SKM-1 (cell line): ENCODE results near the gene DHH.
"Not testable (repeated sequence)": the region's sequence is repeated elsewhere in the genome, so short reads cannot be mapped to it uniquely, and the experiment has no call there.

Experiments
- DNase-seq: peaks from one replicate; lab custom pipeline; 2025; ENCODE audit not compliant: unreplicated experiment; lab: John Stamatoyannopoulos, UW

The DHH gene

GRCh38 chr12:49094160-49094974 lies at the start of gene DHH:
TSS of gene DHH (minus strand) at chr12:49094801. CDS start at chr12:49094512, 289 bp downstream.
- DNase-seq = no peak

DNA sequence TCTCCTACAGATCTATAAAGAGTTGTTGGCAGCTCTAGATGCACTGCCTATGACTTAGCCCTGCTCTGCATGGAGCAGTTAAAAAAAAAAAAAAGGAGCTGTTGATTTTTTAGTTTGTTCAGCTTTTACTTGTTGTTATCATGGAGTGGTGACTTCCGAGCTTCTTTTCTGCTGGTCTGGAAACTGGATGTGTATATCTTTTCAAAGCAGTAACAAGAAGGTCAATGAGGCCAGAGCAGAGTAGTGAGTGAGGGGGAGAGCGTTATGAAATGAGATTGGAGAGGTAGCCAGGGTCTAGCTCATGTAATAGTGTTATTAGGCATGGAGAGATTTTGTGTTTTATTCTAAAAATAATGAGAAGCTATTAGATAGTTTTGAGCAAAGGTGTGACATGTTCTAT lies 49.8 kb upstream of the DHH start:
- no peak for DNase-seq

- DNase-seq = no peak
These were observed 44.4 kb upstream of the DHH start for GRCh38 chr12:49138999-49139398.

- no peak for DNase-seq
These were observed 44.0 kb upstream of the DHH start for GRCh38 chr12:49138587-49138986.

GRCh38 chr12:49137476-49137875 lies 42.9 kb upstream of the DHH start:
- DNase-seq = no peak

DNA sequence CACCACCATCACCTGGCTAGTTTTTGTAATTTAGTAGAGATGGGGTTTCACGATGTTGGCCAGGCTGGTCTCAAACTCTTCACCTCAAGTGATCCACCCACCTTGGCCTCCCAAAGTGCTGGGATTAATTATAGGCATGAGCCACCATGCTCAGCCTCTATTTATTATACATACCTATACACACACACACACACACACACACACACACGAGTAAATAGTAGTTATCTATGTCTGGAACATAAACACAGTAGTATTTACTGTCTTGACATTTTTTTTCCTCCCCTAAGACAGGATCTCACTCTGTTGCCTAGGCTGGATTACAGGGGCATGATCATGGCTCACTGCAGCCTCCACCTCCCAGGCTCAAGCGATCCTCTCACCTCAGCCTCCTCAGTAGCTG lies 42.4 kb upstream of the DHH start:
- DNase-seq = not testable (repeated sequence)

GRCh38 chr12:49133590-49133989 lies 39.0 kb upstream of the DHH start:
- no peak for DNase-seq

- DNase-seq = no peak
These were observed 38.4 kb upstream of the DHH start for GRCh38 chr12:49133014-49133413.

GRCh38 chr12:49131894-49132461 lies 37.4 kb upstream of the DHH start:
- DNase-seq = no peak

DNA sequence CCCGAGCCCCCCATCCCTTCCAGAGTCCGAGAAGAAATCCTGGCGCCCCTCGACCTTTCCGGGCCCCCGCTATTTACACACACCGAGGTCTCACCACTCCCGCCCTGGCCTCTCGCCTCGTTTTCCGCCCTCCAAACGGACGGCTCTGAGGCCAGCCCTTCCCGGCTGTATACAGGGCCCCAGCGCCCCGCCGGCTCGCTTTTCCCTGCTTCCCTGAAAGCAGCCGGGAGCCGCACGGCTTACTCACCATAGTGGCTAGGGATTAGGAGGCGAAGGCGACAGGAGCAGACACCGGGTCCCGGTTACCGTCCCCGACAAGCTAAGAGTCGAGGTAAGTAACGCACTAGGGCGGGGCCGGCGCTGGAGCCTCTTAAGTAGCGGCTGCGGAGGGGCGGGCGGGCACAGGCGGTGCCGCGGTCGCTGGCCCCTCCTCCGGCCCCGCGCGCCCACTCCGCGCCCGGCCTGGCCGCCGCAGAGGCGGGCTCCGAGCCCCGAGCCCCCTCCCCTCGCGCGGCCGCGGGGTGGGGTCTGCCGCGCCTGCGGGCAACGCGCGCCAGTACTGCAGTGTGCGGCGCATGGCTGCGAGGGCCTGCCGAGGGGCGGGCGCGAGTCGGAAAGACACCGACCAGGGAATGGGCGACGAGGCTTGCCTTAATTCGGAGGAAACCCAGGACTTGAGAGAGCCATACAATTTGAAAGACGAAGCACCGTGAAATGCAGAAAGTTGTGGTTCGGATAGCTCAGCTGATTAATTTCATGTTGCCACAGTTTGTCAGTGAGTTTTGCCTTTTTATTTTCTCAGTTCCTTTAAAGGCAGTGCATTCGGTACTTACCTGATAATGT lies 36.7 kb upstream of the DHH start, which contains the start of gene TUBA1B:
Gene TUBA1B, minus strand, starts transcription at position 345 of the 843 bp plus-strand sequence. Its CDS starts 95 bp downstream, at position 250.
- peak; percentile 18 for DNase-seq

DNA sequence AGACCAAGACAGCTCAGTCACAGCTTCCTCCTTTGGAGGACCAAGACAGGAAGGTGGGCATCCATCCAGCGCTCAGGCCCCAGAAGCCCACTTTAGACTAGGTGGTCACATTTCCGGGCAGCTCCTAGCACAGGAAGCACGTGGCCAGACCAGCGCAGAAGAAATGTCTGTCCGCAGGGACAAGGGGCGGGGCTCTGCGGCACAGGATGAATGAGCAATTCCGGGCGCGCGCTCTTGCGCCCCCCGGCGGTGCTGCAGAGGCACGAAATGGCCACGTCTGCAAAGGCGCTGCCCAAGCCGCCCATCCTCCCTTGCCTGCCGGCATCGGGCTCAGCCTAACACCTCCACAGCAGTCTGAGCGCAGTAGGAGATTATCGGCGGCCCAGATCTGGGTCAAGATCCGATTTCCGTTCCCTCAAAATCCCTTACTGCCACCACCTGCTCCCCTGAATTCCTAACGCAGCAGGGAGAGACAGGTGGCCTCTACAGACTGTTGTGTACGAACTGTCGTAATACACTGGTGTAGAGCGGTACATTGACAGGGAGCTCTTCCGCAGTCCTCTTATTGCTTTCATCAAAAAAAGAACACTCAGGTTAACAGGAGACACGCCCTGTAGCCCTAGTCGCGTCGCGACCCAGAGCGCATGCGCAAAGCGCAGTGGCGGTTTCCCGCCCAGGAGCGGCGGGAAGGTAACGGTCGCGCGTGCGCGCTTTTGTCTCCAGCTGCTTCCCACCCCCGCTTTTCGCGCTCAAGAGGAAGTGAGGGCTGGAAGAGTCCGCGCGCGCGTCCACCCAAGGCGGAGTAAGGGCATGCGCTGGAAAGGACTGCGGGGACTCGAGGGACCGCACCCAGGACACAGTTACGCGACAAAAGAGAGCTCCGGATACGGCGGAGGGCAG lies 35.8 kb upstream of the DHH start:
- peak; percentile 45 for DNase-seq

DNA sequence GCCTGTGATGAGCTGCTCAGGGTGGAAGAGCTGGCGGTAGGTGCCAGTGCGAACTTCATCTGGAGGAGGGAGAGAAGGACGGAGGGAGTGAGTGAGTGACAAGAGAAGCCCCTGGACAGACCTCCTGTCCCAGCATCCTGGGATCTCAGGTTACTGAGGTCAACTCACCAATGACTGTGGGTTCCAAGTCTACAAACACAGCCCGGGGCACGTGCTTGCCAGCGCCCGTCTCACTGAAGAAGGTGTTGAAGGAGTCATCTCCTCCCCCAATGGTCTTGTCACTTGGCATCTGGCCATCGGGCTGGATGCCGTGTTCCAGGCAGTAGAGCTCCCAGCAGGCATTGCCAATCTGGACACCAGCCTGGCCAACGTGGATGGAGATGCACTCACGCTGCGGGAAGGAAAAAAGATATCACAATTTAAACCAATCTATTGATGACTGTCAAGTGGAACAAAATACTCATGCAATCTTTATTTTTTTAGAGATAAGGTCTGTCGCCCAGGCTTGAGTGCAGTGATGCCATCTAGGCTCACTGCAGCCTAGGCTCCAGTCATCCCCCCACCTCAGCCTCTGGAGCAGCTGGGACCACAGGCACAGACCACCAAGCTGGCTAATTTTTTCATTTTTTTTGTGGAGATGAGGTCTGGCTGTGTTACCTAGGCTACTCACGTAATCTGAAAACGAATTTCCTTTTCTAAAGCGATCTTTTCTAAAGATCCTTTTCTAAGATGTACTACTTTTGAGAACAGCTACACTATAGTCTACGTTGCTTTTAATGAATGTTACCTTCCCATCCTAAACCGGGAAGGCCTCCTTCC lies 34.9 kb upstream of the DHH start:
- no peak for DNase-seq

GRCh38 chr12:49127971-49128370 lies 33.4 kb upstream of the DHH start:
- DNase-seq = not testable (repeated sequence)

GRCh38 chr12:49126852-49127763 lies 32.5 kb upstream of the DHH start:
- no peak for DNase-seq

DNA sequence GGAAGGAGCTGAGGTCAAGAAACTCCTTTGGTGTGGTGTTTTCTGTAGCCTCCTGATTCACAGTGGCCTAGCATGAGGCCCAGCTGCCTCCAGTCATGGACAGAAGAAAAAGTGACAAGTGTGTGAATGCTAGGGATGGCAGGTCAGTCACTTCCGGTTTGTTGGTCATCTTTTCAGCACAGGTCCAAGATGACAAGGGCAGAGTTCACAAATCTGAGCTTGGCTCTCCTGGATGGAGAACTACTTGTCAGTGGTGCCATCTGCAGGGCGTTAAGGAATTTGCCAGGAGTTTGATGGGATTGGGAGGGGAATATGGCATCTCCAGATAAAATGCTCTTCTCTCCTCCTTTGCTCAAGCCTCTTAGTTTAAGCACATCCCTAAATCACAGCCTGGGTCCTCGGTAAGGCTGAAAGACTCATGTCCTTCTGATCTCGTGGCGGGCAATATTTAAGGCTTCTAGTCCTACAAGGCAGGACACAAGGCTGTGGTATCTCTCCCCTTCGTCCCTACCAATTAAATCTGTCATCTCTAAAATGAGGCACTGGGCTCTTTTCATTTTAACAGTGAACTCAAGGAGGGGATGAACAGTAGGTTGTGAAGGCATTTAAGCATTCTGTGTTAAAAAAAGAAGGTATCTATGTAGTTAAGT lies 26.6 kb upstream of the DHH start:
- no peak for DNase-seq

DNA sequence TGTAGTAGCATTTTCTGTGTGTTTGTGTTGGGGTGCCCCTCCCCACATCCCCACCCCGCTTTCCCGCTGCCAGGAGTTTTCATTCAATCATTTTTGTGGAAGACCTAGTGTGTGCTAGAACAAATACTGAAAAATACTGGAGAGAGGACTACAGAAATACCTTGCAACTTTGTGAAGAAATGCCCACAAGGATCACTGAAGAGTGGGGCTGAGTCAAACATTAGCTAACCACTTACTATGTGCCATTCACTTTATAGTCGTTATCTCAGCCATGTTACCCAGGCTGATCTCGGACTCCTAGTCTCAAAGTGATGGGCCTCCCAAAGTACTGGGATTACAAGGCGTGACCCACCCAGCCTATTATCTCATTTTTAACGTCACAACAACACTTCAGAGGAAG lies 16.6 kb upstream of the DHH start:
- DNase-seq = no peak

- peak; percentile 59 for DNase-seq
These were observed 16.0 kb upstream of the DHH start, which contains the start of gene LMBR1L for GRCh38 chr12:49110464-49111155. TSS of gene LMBR1L (minus strand) at chr12:49110847. CDS start at chr12:49110555, 292 bp downstream.
